Cerebellar cortex (tissue), 1 donor: ENCODE data around the gene EFHD1.
A peak's percentile ranks its signal among the peaks of the same experiment; 100 is the strongest.

ENCODE experiments used
- DNase-seq: peaks from one replicate; pipeline ENCODE4 v3.0.0-alpha.2; 2015; ENCODE audit warnings: low spot score

EFHD1 gene, protein sequence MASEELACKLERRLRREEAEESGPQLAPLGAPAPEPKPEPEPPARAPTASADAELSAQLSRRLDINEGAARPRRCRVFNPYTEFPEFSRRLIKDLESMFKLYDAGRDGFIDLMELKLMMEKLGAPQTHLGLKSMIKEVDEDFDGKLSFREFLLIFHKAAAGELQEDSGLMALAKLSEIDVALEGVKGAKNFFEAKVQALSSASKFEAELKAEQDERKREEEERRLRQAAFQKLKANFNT

GRCh38 chr2:232633413-232634205, at the start of gene EFHD1:
Gene EFHD1, plus strand, starts transcription at chr2:232633604. Its CDS starts 101 bp downstream, at chr2:232633705.
- DNase-seq, result peak; percentile 57

GRCh38 chr2:232584238-232584637, 49.2 kb upstream of the EFHD1 start:
- DNase-seq, result no peak

DNA sequence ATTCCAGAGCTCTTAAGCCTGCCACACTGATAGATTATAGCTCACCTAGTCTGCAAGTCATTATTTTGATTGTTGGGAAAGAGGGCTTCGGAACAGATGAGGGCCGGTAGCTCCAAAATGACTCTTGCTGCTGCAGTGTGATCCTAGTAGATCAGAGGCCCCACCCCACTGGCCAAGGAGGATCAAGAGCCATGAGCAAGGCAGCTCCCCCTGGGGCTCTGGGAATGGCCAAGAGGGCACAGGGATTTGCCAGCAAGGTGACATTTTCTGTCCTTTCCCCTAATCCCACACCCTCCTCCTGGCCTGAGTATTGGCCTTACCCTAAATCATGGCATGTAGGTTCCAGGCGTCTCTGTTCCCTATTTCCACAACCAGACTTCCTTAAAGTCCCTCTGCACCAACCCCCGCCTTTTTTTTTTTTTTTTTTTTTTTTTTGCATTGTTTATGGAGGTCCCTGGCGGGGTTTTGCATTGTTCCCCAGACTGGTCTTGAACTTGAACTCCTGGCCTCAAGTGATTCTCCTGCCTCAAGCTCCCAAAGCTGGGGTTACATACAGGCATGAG, 46.4 kb upstream of the EFHD1 start:
- no peak for DNase-seq

GRCh38 chr2:232587512-232587911, 45.9 kb upstream of the EFHD1 start:
- no peak for DNase-seq

DNA sequence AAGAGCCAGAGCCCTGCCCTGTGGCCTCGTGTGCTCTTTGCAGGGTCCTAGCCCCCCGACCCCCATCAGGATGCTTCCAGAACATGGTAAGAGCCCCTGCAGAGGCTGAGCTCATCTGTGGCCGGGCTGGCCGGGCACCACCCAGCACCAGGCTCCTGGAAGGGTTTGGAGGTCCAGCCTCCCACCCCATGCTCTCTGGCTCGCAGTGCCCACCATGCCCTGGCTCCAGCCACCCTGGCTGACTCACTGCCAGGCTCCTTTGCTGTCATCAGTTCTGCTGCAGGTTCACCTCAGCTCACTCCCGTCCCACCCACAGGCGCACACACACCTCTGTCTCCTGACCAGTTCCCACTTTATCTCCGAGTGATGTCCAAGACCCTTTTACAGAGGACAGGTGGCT, 45.4 kb upstream of the EFHD1 start:
- DNase-seq, result no peak

DNA sequence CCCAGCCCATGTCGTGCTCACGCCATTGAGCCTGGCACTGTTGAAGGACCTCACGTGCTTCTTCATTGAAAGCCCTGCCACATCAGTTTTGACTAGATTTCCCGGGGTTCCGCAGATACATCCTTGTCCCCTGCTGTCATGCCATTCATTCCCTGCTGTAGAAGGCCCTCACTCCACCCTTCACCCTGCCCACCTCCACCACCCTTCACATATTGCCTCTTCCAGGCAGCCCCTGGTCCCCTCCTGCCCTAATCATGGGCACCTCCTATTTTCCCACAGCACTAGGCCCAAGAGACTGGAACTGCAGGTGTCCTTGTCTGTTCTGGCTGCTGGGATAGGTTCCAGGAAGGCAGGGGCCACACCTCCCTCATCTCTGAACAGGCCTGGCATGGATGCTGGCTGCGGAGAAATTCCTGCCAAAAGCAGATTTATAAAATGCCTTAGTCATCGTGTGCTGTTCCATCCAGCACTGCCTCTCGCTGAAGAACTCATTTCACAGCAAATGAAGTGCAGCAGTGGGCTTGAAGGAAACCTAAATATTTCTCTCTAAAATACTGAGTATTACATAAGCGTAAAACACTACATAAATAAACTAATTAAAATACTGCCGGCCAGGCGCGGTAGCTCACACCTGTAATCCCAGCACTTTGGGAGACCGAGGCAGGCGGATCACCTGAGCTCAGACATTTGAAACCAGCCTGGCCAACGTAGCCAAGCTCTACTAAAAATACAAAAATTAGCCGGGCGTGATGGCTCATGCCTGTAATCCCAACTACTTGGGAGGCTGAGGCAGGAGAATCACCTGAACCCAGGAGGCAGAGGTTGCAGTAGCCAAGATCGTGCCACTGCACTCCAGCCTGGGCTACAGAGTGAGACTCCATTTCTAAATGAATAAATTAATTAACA, 44.5 kb upstream of the EFHD1 start:
- DNase-seq, result peak; percentile 74

GRCh38 chr2:232592772-232593395, 40.5 kb upstream of the EFHD1 start:
- no peak for DNase-seq

DNA sequence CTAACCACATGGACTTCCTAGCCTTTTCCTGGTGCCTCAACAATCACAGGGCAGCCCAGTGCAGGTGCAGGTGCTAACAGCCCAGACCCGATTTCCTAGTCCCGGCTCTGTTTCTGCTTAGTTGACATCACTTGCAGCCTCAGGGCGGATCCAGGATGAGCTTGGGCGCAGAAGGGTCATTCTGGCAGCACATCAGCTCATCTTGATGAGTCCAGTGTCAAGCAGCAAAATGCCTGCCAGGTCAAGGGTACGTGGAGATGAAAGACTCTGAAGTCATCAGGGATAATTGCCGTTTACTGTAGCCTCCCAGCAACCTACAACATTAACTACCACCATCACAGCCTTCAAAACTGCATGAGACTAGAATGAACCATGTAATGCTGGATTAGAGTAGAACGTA, 39.4 kb upstream of the EFHD1 start:
- DNase-seq, result no peak

DNA sequence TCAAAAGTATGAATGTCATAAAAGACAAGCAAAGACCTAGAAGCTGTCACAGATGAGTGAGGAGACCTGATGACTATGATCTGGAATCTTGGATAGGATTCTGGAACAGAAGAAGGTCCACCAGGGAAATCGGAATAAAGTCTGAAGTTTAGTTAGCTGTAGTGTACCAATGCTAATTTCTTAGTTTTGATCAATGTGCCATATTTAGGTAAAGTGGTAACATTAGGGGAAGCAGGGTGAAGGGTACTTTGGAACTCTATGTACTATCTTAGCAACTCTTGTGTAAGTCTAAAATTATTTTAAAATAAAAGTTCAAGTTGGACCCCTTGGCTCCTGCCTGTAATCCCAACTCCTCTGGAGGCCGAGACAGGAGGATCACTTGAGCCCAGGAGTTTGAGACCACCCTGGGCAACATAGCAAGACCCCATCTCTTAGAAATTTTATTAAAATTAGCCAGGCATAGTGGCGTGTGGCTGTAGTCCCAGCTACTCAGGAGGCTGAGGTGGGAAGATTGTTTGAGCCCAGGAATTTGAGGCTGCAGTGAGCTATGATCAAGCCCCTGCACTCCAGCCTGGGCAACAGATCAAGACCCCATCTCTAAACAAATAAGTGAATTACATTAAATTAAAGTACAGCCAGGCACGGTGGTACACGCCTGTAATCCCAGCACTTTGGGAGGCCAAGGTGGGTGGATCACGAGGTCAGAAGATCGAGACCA, 35.9 kb upstream of the EFHD1 start:
- DNase-seq, result no peak

- DNase-seq, result no peak
Measured at GRCh38 chr2:232598293-232598692, 35.1 kb upstream of the EFHD1 start.

DNA sequence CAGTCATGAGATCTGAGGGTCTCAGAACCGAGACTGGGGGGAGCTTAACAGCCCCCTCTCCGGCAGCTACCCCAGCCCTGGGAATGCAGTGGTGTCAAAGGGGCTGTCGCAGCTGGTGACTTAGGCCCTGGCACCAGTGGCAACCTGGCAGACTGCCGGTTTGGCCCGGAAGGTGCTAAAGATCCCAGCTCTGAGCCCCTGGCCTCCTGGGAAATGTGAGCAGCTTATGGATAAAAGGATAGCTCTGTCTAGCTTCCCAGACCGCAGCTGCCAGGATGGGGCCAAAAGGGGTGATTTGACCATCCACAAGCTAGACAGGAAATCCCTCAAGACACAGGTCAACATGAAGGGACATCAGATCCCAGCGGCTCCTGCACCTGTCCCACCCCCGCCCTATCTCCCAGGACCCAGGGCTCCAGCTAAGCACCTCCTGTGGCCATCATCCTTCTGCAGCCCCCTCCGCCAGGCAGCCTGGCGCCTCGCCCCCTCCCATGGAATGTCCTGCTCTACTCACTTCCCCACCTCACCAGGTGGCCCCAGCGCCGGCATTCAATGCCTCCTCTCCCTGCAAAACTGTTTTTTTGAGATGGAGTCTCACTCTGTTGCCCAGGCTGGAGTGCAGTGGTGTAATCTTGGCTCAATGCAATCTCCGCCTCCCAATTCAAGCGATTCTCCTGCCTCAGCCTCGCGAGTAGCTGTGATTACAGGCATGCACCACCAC, 33.2 kb upstream of the EFHD1 start:
- DNase-seq, result no peak

DNA sequence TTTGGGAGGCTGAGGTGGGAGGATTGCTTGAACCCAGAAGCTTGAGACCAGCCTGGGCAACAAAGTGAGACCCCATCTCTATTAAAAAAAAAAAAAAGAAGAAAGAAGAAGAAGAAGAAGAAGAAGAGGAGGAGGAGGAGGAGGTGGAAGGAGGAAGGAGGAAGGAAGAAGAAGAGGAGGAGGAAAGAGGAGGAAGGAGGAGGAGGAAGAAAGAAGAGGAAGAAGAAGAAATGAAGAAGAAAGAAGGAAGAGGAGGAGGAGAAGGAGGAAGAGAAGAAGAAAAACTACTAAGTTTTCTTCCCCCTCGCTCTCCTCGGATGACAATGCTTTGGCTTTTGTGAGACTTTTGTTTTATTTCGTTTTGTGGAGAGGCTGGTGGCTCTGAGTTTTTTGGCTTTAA, 30.1 kb upstream of the EFHD1 start:
- no peak for DNase-seq

GRCh38 chr2:232604535-232604934, 28.9 kb upstream of the EFHD1 start:
- no peak for DNase-seq

DNA sequence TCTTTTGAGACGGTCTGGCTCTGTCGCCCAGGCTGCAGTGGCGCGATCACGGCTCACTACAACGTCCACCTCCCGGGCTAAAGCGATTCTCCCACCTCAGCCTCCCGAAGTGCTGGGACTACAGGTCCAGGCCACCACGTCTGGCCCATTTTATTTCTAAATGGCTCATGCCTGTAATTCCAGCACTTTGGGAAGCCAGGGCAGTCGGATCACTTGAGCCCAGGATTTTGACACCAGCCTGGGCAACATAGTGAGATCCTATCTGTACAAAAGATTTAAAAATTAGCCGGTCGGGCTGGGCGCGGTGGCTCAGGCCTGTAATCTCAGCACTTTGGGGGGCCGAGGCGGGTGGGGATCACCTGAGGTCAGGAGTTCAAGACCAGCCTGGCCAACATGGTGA, 26.4 kb upstream of the EFHD1 start:
- no peak for DNase-seq

DNA sequence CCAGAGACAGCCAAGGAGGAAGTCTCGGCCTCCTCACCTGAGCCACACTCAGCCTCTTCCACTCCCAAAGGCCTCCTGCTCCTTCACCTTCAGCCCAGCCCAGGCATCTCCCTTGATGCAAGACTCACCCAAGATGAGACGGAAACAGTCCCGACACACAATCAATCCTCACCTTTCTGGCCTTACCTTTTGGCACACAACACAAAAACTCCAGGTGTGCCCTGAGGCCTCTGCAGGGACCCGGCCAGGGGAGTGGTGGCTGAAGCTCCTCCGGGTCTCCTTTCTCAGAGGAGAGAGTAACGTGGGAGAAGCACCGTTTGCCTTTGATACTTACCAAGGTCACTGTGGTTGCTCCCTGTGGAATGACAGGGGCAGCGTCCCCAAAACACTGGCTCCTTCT, 23.8 kb upstream of the EFHD1 start:
- no peak for DNase-seq

DNA sequence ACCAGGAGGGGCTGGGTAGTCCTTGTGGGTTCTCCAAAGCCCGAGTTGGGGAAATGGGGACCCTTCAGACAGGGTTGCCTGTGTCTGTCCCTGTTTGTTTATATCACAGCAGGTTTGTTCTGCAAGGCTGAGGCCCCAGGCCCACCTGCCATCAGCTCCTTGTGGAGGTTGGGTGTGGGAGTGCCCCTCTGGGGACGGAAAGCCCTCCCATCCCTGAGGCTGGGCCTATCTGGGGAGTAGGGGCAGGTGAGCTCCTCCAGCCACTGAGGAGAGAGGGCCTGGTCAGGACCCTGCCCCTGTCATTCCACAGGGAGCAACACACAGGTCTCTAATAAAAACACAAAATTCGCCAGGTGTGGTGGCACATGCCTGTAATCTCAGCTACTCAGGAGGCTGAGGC, 23.3 kb upstream of the EFHD1 start:
- no peak for DNase-seq

GRCh38 chr2:232611061-232611460, 22.3 kb upstream of the EFHD1 start:
- no peak for DNase-seq

- peak; percentile 43 for DNase-seq
Measured at GRCh38 chr2:232611559-232612218, 21.7 kb upstream of the EFHD1 start.

GRCh38 chr2:232613538-232614134, 19.8 kb upstream of the EFHD1 start:
- no peak for DNase-seq

DNA sequence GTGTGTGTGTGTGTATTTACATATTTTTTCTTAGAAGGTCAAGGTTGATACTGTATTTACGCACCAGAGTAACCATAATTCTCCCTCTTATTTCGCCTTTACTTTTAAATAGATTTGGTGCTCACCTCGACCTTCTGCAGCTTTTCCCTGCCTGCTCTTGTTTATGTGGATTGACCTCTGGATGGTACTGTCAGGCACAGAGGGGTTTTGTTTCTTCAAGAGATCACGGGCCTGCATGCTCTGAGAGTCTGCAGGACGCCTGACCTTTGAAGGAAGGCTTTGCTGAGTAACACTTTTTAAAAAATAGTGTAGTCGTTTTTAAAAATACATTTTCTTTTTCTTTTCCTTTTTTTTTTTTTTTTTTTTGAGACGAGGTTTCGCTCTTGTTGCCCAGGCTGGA, 18.1 kb upstream of the EFHD1 start:
- no peak for DNase-seq
